Fibroblast of skin of scalp (primary cell): ENCODE results near the gene VDAC1.
"Not testable (repeated sequence)": the region's sequence is repeated elsewhere in the genome, so short reads cannot be mapped to it uniquely, and the experiment has no call there.

ENCODE experiments used
- DNase-seq: peaks from one replicate; pipeline ENCODE4 v3.0.0-alpha.2; 2013

The VDAC1 gene

GRCh38 chr5:133967124-133967523, 37.7 kb downstream of the VDAC1 start:
- DNase-seq = peak; percentile 29

- DNase-seq = no peak
These were observed 38.7 kb downstream of the VDAC1 start for GRCh38 chr5:133966090-133966489.

- DNase-seq = no peak
These were observed 41.2 kb downstream of the VDAC1 start for GRCh38 chr5:133963493-133964128.

GRCh38 chr5:133962801-133963476, 41.8 kb downstream of the VDAC1 start:
- DNase-seq = peak; percentile 77

GRCh38 chr5:133962131-133962530, 42.6 kb downstream of the VDAC1 start:
- no peak for DNase-seq

- DNase-seq = no peak
These were observed 45.1 kb downstream of the VDAC1 start for GRCh38 chr5:133959643-133960042.

GRCh38 chr5:133957591-133957990, 47.2 kb downstream of the VDAC1 start:
- no peak for DNase-seq

GRCh38 chr5:133957080-133957479, 47.7 kb downstream of the VDAC1 start:
- no peak for DNase-seq

- not testable (repeated sequence) for DNase-seq
These were observed 48.6 kb downstream of the VDAC1 start for GRCh38 chr5:133956196-133956595.

- DNase-seq = no peak
These were observed 51.1 kb downstream of the VDAC1 start for GRCh38 chr5:133953568-133954145.

- peak; percentile 83 for DNase-seq
These were observed 51.8 kb downstream of the VDAC1 start for GRCh38 chr5:133952729-133953567.

GRCh38 chr5:133950821-133951612, 53.8 kb downstream of the VDAC1 start:
- DNase-seq = no peak

- no peak for DNase-seq
These were observed 56.1 kb downstream of the VDAC1 start for GRCh38 chr5:133948721-133949120.

- DNase-seq = no peak
These were observed 57.3 kb downstream of the VDAC1 start for GRCh38 chr5:133947431-133947841.

GRCh38 chr5:133945568-133945967, 59.2 kb downstream of the VDAC1 start:
- DNase-seq = peak; percentile 40

GRCh38 chr5:133944263-133945185, 60.3 kb downstream of the VDAC1 start:
- DNase-seq = peak; percentile 43

- DNase-seq = no peak
These were observed 61.3 kb downstream of the VDAC1 start for GRCh38 chr5:133943475-133943817.

GRCh38 chr5:133942614-133943474, 61.9 kb downstream of the VDAC1 start:
- no peak for DNase-seq

GRCh38 chr5:133941456-133942196, 63.1 kb downstream of the VDAC1 start:
- no peak for DNase-seq
